H1 (cell line): Measurements from ENCODE around the gene UGT1A8. TPM values are rescaled to one million over a fixed set of nuclear protein-coding genes. Genes with fewer than 3 reads are reported as not detected.

Source experiments
- CTCF ChIA-PET: fragments of 300-600 bp; sonication (Branson Sonifier 250); formaldehyde crosslinking; loops from one replicate; lab custom pipeline; 2021; ENCODE audit not compliant: partially characterized antibody; lab: Charles Lee
- POLR2A ChIA-PET: fragments of 300-600 bp; sonication (Branson Sonifier 250); formaldehyde crosslinking; loops from one replicate; lab custom pipeline; 2021; ENCODE audit warnings: inconsistent platforms; ENCODE audit not compliant: partially characterized antibody; lab: Charles Lee
- DNase-seq, 2 experiments: peaks; one replicate each; pipeline versions ENCODE4 v3.0.0 to v3.0.0-alpha.2; 2010 to 2022; ENCODE audit warnings: low spot score in 2 of 2, low read depth in 1 of 2, mixed read lengths in 1 of 2
- FAIRE-seq: peaks from 2 replicates; lab custom pipeline; 2011; peaks lifted over from hg19 to GRCh38; lab: Jason Lieb, UNC
- H2AFZ ChIP-seq: 2 replicates; pipeline ENCODE4 v1.8.1; 2012; ENCODE audit warnings: low read length, inconsistent platforms
- H2AK5ac ChIP-seq: 2 replicates; pipeline ENCODE4 v1.6.1; 2013; ENCODE audit warnings: low read depth, low read length
- H2BK120ac ChIP-seq: replicated peaks from 2 replicates; pipeline ENCODE3; 2013; ENCODE audit warnings: low read depth, low read length, inconsistent platforms
- H2BK12ac ChIP-seq: 2 replicates; pipeline ENCODE4 v1.6.1; 2013; ENCODE audit warnings: low read depth, low read length
- H2BK15ac ChIP-seq: 2 replicates; pipeline ENCODE4 v1.6.1; 2013; ENCODE audit warnings: low read length
- H2BK20ac ChIP-seq: 2 replicates; pipeline ENCODE4 v1.6.1; 2013; ENCODE audit warnings: low read length
- H2BK5ac ChIP-seq: 2 replicates; pipeline ENCODE4 v1.6.1; 2013; ENCODE audit warnings: low read depth, low read length
- H3K14ac ChIP-seq: 2 replicates; pipeline ENCODE4 v1.6.1; 2013; ENCODE audit warnings: inconsistent platforms; ENCODE audit not compliant: insufficient read length
- H3K18ac ChIP-seq: 2 replicates; pipeline ENCODE4 v1.6.1; 2013; ENCODE audit warnings: low read length; ENCODE audit errors: extremely low read depth
- H3K23ac ChIP-seq: 2 replicates; pipeline ENCODE4 v1.6.1; 2013; ENCODE audit warnings: inconsistent platforms; ENCODE audit not compliant: insufficient read length
- H3K23me2 ChIP-seq: 2 replicates; pipeline ENCODE4 v1.6.1; 2013; ENCODE audit warnings: low read depth, low read length
- H3K27ac ChIP-seq: 2 replicates; pipeline ENCODE4 v1.6.1; 2011; ENCODE audit warnings: low read depth, low read length, inconsistent platforms
- H3K27me3 ChIP-seq, 4 experiments: replicated peaks in 1 of 4; 1 replicate in 1 of 4; 2 replicates in 3 of 4; pipeline versions ENCODE4 v1.6.1 to v1.8.1; 2011 to 2013; ENCODE audit warnings: low read length in 3 of 4, mild to moderate bottlenecking in 3 of 4, inconsistent platforms in 2 of 4, mixed read lengths in 2 of 4, moderate library complexity in 1 of 4; ENCODE audit not compliant: control insufficient read depth in 3 of 4, insufficient read depth in 3 of 4; ENCODE audit errors: extremely low read depth in 1 of 4
- H3K36me3 ChIP-seq, 4 experiments: 2 replicates each; pipeline versions ENCODE4 v1.6.1 to v1.8.1; 2011 to 2013; ENCODE audit warnings: mild to moderate bottlenecking in 4 of 4, low read length in 3 of 4, moderate library complexity in 2 of 4, control low read depth in 1 of 4, inconsistent platforms in 1 of 4; ENCODE audit not compliant: insufficient read depth in 4 of 4, control insufficient read depth in 2 of 4
- H3K4ac ChIP-seq: replicated peaks from 2 replicates; pipeline ENCODE3; 2013; ENCODE audit warnings: low read length, low read depth, mixed read lengths, inconsistent platforms; ENCODE audit not compliant: insufficient read length
- H3K4me1 ChIP-seq, 4 experiments: replicated peaks in 1 of 4; 1 replicate in 1 of 4; 2 replicates in 3 of 4; pipeline versions ENCODE4 v1.6.1 to v1.8.1; 2011 to 2013; ENCODE audit warnings: low read length in 3 of 4, inconsistent platforms in 2 of 4, mixed read lengths in 1 of 4; ENCODE audit not compliant: insufficient read depth in 4 of 4, control insufficient read depth in 3 of 4
- H3K4me2 ChIP-seq, 2 experiments: 2 replicates each; pipeline versions ENCODE4 v1.6.1 to v1.8.1; 2011 to 2013; ENCODE audit warnings: low read depth in 2 of 2, low read length in 2 of 2, control low read depth in 1 of 2, inconsistent platforms in 1 of 2, mild to moderate bottlenecking in 1 of 2; ENCODE audit not compliant: insufficient read depth in 1 of 2
- H3K4me3 ChIP-seq, 4 experiments: fragments of 200-600, 300-600 bp in 1 of 4; sonication (generic), shearing (Covaris generic), sonication (Bioruptor Twin) in 1 of 4; 2 replicates each; pipeline versions ENCODE4 v1.5.1 to v1.8.1; 2011 to 2016; ENCODE audit warnings: low read length in 4 of 4, low read depth in 3 of 4, control low read depth in 2 of 4, inconsistent platforms in 2 of 4, mild to moderate bottlenecking in 2 of 4, mixed read lengths in 1 of 4, moderate library complexity in 1 of 4; ENCODE audit not compliant: insufficient read depth in 2 of 4; ENCODE audit errors: extremely low read depth in 1 of 4
- H3K56ac ChIP-seq: replicated peaks from 2 replicates; pipeline ENCODE3; 2013; ENCODE audit warnings: low read depth, mild to moderate bottlenecking, mixed read lengths, low read length, inconsistent platforms; ENCODE audit not compliant: insufficient read length
- H3K79me1 ChIP-seq: 2 replicates; pipeline ENCODE4 v1.6.1; 2013; ENCODE audit warnings: low read depth, low read length, control low read depth
- H3K79me2 ChIP-seq, 2 experiments: 2 replicates each; pipeline versions ENCODE4 v1.6.1 to v1.8.1; 2012 to 2013; ENCODE audit warnings: low read length in 2 of 2, mild to moderate bottlenecking in 2 of 2, inconsistent platforms in 1 of 2; ENCODE audit not compliant: insufficient read depth in 2 of 2, control insufficient read depth in 1 of 2
- H3K9ac ChIP-seq, 4 experiments: replicated peaks in 1 of 4; 1 replicate in 1 of 4; 2 replicates in 3 of 4; pipeline versions ENCODE4 v1.6.1 to v1.8.1; 2011 to 2013; ENCODE audit warnings: low read depth in 3 of 4, low read length in 3 of 4, control low read depth in 2 of 4, mild to moderate bottlenecking in 2 of 4, moderate library complexity in 2 of 4, inconsistent platforms in 1 of 4; ENCODE audit errors: extremely low read depth in 1 of 4
- H3K9me3 ChIP-seq, 2 experiments: 2 replicates each; pipeline versions ENCODE4 v1.6.1 to v1.8.1; 2012 to 2013; ENCODE audit warnings: mild to moderate bottlenecking in 2 of 2, moderate library complexity in 2 of 2, control low read depth in 1 of 2, inconsistent platforms in 1 of 2, low read depth in 1 of 2, low read length in 1 of 2, mixed read lengths in 1 of 2; ENCODE audit not compliant: insufficient read depth in 2 of 2
- H4K20me1 ChIP-seq, 2 experiments: replicated peaks in 1 of 2; 2 replicates each; pipeline versions ENCODE3 to v1.8.1; 2011 to 2013; ENCODE audit warnings: inconsistent platforms in 2 of 2, low read length in 2 of 2, mild to moderate bottlenecking in 1 of 2; ENCODE audit not compliant: insufficient read depth in 2 of 2, control insufficient read depth in 1 of 2
- H4K5ac ChIP-seq: 2 replicates; pipeline ENCODE4 v1.6.1; 2013; ENCODE audit warnings: low read length, low read depth, mixed read lengths, inconsistent platforms; ENCODE audit not compliant: insufficient read length
- H4K8ac ChIP-seq: 2 replicates; pipeline ENCODE4 v1.8.0; 2013; ENCODE audit warnings: mild to moderate bottlenecking, moderate library complexity, low read length, inconsistent platforms; ENCODE audit not compliant: insufficient read depth; ENCODE audit errors: extremely low read depth
- H4K91ac ChIP-seq: replicated peaks from 2 replicates; pipeline ENCODE3; 2013; ENCODE audit warnings: low read length, mixed read lengths, inconsistent platforms; ENCODE audit not compliant: insufficient read length
- ASH2L ChIP-seq: fragments of 200-600, 300-600 bp; sonication (generic); IDR thresholded peaks from one replicate; pipeline ENCODE4 v1.7.1; 2017; ENCODE audit warnings: low read length
- EZH2 ChIP-seq: fragments of 200-600 bp; sonication (generic); IDR thresholded peaks from 2 replicates; pipeline ENCODE4 v1.7.1; 2012; ENCODE audit warnings: low read depth, mild to moderate bottlenecking, moderate library complexity, low read length, inconsistent platforms; ENCODE audit not compliant: severe bottlenecking
- JUND ChIP-seq: IDR thresholded peaks from 2 replicates; pipeline ENCODE4 v1.6.1; 2011; ENCODE audit warnings: mild to moderate bottlenecking, improper control_type of control experiment, low read length
- KDM4A ChIP-seq: IDR thresholded peaks from one replicate; pipeline ENCODE4 v1.7.1; 2012; ENCODE audit warnings: low read depth, mild to moderate bottlenecking, moderate library complexity, low read length, inconsistent platforms; ENCODE audit not compliant: severe bottlenecking
- POLR2AphosphoS5 ChIP-seq: IDR thresholded peaks from 2 replicates; pipeline ENCODE4 v1.6.1; 2011; ENCODE audit warnings: low read depth, low read length
- RXRA ChIP-seq: IDR thresholded peaks from 2 replicates; pipeline ENCODE4 v1.6.1; 2011; ENCODE audit warnings: low read depth, mild to moderate bottlenecking, low read length, moderate library complexity; ENCODE audit not compliant: insufficient read depth
- whole genome bisulfite sequencing, 2 experiments: shearing (Covaris generic) in 1 of 2; methylation state at CpG; one replicate each; pipeline versions ENCODE4 v1.1.6 to v1.1.7; 2013 to 2015; ENCODE audit warnings: low lambda C conversion rate in 2 of 2, mixed read lengths in 2 of 2, inconsistent platforms in 1 of 2, low coverage in 1 of 2, missing lambda C conversion rate in 1 of 2; ENCODE audit not compliant: insufficient replicate concordance in 2 of 2, insufficient coverage in 1 of 2, insufficient read length in 1 of 2; ENCODE audit errors: extremely low coverage in 1 of 2, missing lambda C conversion rate in 1 of 2; 5-methylcytosine and 5-hydroxymethylcytosine counted together
- polyA plus RNA-seq, 7 experiments: library from polyadenylated mRNA; depleted of rRNA in 3 of 7; stranded (reverse) in 5 of 7; unstranded in 2 of 7; fragments of >200 nt in 5 of 7; fragments of 200-250 nt in 2 of 7; gene quantifications; 1 replicate in 5 of 7; 2 replicates in 1 of 7; 4 replicates in 1 of 7; pipeline versions ENCODE4 v1.2.1 to v1.2.3, GENCODE V29; 2011 to 2013; ENCODE audit warnings: missing spikeins in 2 of 7, mixed read lengths in 2 of 7
- total RNA-seq: library from RNA; stranded (reverse); fragmentation: NEBNext Ultra II Directional; extraction: Animal tissue kit (Norgen Biotek cat#: 25700); gene quantifications from 2 replicates; pipeline ENCODE4 v1.2.1, GENCODE V29; 2021
- TF ChIP-seq, protein P1 (sequence below): IDR thresholded peaks from 2 replicates; pipeline ENCODE4 v1.6.1; 2012; ENCODE audit warnings: low read length, inconsistent platforms
- TF ChIP-seq, protein P2 (sequence below): IDR thresholded peaks from 2 replicates; pipeline ENCODE4 v1.6.1; 2011; ENCODE audit warnings: low read length, improper control_type of control experiment
- TF ChIP-seq, protein P3 (sequence below): IDR thresholded peaks from 2 replicates; pipeline ENCODE4 v1.6.1; 2012; ENCODE audit warnings: inconsistent platforms

UGT1A8 gene
- total and polyA plus RNA-seq, 2 of the 8 experiments (the other 6 are each of a cell fraction or from before 2014, with no cell fraction given), result not detected

DNA sequence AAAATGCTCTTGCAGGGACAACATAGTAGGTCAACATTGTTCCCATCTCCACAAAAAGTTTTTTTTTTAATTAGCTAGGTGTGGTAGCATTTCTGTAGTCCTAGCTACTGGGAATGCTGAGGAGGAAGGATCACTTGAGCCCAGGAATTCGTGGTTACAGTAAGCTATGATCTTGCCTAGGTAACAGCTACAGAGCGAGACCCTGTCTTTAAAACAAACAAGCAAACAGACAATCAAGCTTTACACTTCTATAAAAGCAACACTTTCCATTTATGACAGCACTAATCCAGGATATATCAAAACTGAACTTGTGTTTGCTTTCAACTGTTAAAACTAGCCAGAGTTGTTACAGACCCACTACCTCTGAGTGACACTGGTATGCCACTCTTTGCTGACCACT, 123.4 kb downstream of the UGT1A8 start:
- H3K23ac ChIP-seq, result no peak overlapping the region
- H3K14ac ChIP-seq, result no peak overlapping the region
- no peak overlapping the region for H3K4ac ChIP-seq
- H3K79me1 ChIP-seq, result no peaks in the 10 kb centered on the region
- WGBS, 2 experiments, result 82% methylated on average over 2 of the region's 2 CpGs; no CpG with 5 or more reads in 1 of the 2 experiments
- no peak overlapping the region for H3K4me3 ChIP-seq
- H3K27me3 ChIP-seq, result no peaks in the 10 kb centered on the region
- no peak overlapping the region for H2AFZ ChIP-seq
- H2AK5ac ChIP-seq, result no peak overlapping the region
- POLR2A ChIA-PET, result no interaction called here
- no peaks in the 10 kb centered on the region for H3K4me1 ChIP-seq
- TF ChIP-seq, protein P1, sequence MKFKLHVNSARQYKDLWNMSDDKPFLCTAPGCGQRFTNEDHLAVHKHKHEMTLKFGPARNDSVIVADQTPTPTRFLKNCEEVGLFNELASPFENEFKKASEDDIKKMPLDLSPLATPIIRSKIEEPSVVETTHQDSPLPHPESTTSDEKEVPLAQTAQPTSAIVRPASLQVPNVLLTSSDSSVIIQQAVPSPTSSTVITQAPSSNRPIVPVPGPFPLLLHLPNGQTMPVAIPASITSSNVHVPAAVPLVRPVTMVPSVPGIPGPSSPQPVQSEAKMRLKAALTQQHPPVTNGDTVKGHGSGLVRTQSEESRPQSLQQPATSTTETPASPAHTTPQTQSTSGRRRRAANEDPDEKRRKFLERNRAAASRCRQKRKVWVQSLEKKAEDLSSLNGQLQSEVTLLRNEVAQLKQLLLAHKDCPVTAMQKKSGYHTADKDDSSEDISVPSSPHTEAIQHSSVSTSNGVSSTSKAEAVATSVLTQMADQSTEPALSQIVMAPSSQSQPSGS, result no peak
- TF ChIP-seq POLR2AphosphoS5 (no peak), ASH2L (no peak), RXRA (no peak), EZH2 (no peak), KDM4A (no peak), JUND (no peak)
- TF ChIP-seq, protein P2, sequence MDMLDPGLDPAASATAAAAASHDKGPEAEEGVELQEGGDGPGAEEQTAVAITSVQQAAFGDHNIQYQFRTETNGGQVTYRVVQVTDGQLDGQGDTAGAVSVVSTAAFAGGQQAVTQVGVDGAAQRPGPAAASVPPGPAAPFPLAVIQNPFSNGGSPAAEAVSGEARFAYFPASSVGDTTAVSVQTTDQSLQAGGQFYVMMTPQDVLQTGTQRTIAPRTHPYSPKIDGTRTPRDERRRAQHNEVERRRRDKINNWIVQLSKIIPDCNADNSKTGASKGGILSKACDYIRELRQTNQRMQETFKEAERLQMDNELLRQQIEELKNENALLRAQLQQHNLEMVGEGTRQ, result no peak
- TF ChIP-seq, protein P3, sequence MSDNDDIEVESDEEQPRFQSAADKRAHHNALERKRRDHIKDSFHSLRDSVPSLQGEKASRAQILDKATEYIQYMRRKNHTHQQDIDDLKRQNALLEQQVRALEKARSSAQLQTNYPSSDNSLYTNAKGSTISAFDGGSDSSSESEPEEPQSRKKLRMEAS, result no peak
- H4K91ac ChIP-seq, result no peak overlapping the region
- no peak overlapping the region for H2BK5ac ChIP-seq
- no peak overlapping the region for H2BK12ac ChIP-seq
- peaks cover 0 to 15% of the 10 kb centered on the region in 2 experiments; a peak in 2 of 4 replicates for H3K9me3 ChIP-seq
- no peak overlapping the region for H4K5ac ChIP-seq
- H3K36me3 ChIP-seq, result no peaks in the 10 kb centered on the region
- no peak overlapping the region for H3K27ac ChIP-seq
- no peak overlapping the region for H3K9ac ChIP-seq
- FAIRE-seq (no peak), DNase-seq (no peak)
- H2BK20ac ChIP-seq, result no peak overlapping the region
- H2BK15ac ChIP-seq, result no peak overlapping the region
- CTCF ChIA-PET, result interaction anchor here (0.7 kb wide), 1 partner anchor 28 kb away, joined by 5 read pairs; no protein-coding TSS in a partner anchor
- H4K20me1 ChIP-seq, result no peaks in the 10 kb centered on the region
- H3K79me2 ChIP-seq, result no peaks in the 10 kb centered on the region
- no peak overlapping the region for H4K8ac ChIP-seq
- H3K18ac ChIP-seq, result no peak overlapping the region
- no peak overlapping the region for H3K56ac ChIP-seq
- H3K23me2 ChIP-seq, result no peaks in the 10 kb centered on the region
- H2BK120ac ChIP-seq, result no peak overlapping the region
- no peak overlapping the region for H3K4me2 ChIP-seq
